GM18499 (cell line): ENCODE results near the gene ZBTB8A.
"Not testable (repeated sequence)": the region's sequence is repeated elsewhere in the genome, so short reads cannot be mapped to it uniquely, and the experiment has no call there.

ENCODE experiments used
- ATAC-seq: cut with Tn5 transposase; IDR thresholded peaks from one replicate; pipeline ENCODE4 v1.9.1; 2021; ENCODE audit warnings: moderate number of reproducible peaks; ENCODE audit not compliant: insufficient read depth, unreplicated experiment

ZBTB8A gene

GRCh38 chr1:32536117-32536516, 3.1 kb upstream of the ZBTB8A start:
- ATAC-seq = no peak

GRCh38 chr1:32536764-32537163, 2.5 kb upstream of the ZBTB8A start:
- ATAC-seq = no peak

GRCh38 chr1:32539584-32540571, 651 bp downstream of the ZBTB8A start:
- ATAC-seq = no peak

GRCh38 chr1:32540605-32541004, 1.4 kb downstream of the ZBTB8A start:
- no peak for ATAC-seq

- ATAC-seq = no peak
Measured at GRCh38 chr1:32541064-32541566, 1.9 kb downstream of the ZBTB8A start.

- no peak for ATAC-seq
Measured at GRCh38 chr1:32546611-32547010, 7.4 kb downstream of the ZBTB8A start.

- ATAC-seq = no peak
Measured at GRCh38 chr1:32549616-32550015, 10.4 kb downstream of the ZBTB8A start.

GRCh38 chr1:32554288-32554687, 15.1 kb downstream of the ZBTB8A start:
- no peak for ATAC-seq

GRCh38 chr1:32557035-32557434, 17.8 kb downstream of the ZBTB8A start:
- ATAC-seq = not testable (repeated sequence)

GRCh38 chr1:32557812-32558211, 18.6 kb downstream of the ZBTB8A start:
- ATAC-seq = no peak

- no peak for ATAC-seq
Measured at GRCh38 chr1:32568929-32569328, 29.7 kb downstream of the ZBTB8A start.

- no peak for ATAC-seq
Measured at GRCh38 chr1:32580348-32581017, 41.3 kb downstream of the ZBTB8A start.

GRCh38 chr1:32592943-32593342, 53.7 kb downstream of the ZBTB8A start:
- ATAC-seq = no peak

- ATAC-seq = no peak
Measured at GRCh38 chr1:32600034-32600433, 60.8 kb downstream of the ZBTB8A start.

- ATAC-seq = no peak
Measured at GRCh38 chr1:32605711-32606424, 66.6 kb downstream of the ZBTB8A start.

GRCh38 chr1:32606565-32607371, 67.5 kb downstream of the ZBTB8A start:
- no peak for ATAC-seq

- ATAC-seq = no peak
Measured at GRCh38 chr1:32609180-32609579, 70.0 kb downstream of the ZBTB8A start.

GRCh38 chr1:32611859-32612188, 72.6 kb downstream of the ZBTB8A start:
- ATAC-seq = no peak

- no peak for ATAC-seq
Measured at GRCh38 chr1:32612189-32612881, 73.1 kb downstream of the ZBTB8A start.
